Fibroblast of lung (primary cell): ENCODE measurements around the gene CD151. TPM values are rescaled to one million over a fixed set of nuclear protein-coding genes. Genes with fewer than 3 reads are reported as not detected.

Experiments
- DNase-seq, 2 donors: peaks; one replicate each; pipeline versions ENCODE4 v3.0.0 to v3.0.0-alpha.2; 2010; ENCODE audit warnings: low read depth in 2 of 2
- H2AFZ ChIP-seq: 2 replicates; pipeline ENCODE4 v1.5.1; 2012; ENCODE audit warnings: low read length, control low read depth, inconsistent platforms
- H3K27ac ChIP-seq: 2 replicates; pipeline ENCODE4 v1.5.1; 2011; ENCODE audit warnings: low read length, control low read depth; ENCODE audit not compliant: insufficient read depth
- H3K27me3 ChIP-seq: 2 replicates; pipeline ENCODE4 v1.5.1; 2011; ENCODE audit warnings: mild to moderate bottlenecking, low read length; ENCODE audit not compliant: control insufficient read depth, insufficient read depth
- H3K36me3 ChIP-seq: 2 replicates; pipeline ENCODE4 v1.5.1; 2011; ENCODE audit warnings: low read length; ENCODE audit not compliant: control insufficient read depth, insufficient read depth
- H3K4me1 ChIP-seq: 2 replicates; pipeline ENCODE4 v1.5.1; 2011; ENCODE audit warnings: low read length; ENCODE audit not compliant: control insufficient read depth, insufficient read depth; ENCODE audit errors: extremely low read depth
- H3K4me2 ChIP-seq: 2 replicates; pipeline ENCODE4 v1.5.1; 2011; ENCODE audit warnings: low read length, control low read depth; ENCODE audit not compliant: insufficient read depth; ENCODE audit errors: extremely low read depth
- H3K4me3 ChIP-seq, 4 experiments: fragments of 200-600 bp in 1 of 4; sonication (generic) in 1 of 4; replicated peaks in 1 of 4; 2 replicates each; pipeline ENCODE4 v1.5.1; 2011 to 2016; ENCODE audit warnings: low read length in 4 of 4, low read depth in 3 of 4, mild to moderate bottlenecking in 3 of 4, control low read depth in 2 of 4, inconsistent platforms in 1 of 4, mixed read lengths in 1 of 4; ENCODE audit not compliant: insufficient read depth in 1 of 4; ENCODE audit errors: control extremely low read depth in 1 of 4
- H3K79me2 ChIP-seq: 2 replicates; pipeline ENCODE4 v1.5.1; 2012; ENCODE audit warnings: mild to moderate bottlenecking, low read length, inconsistent platforms; ENCODE audit not compliant: control insufficient read depth, insufficient read depth
- H3K9ac ChIP-seq: 2 replicates; pipeline ENCODE4 v1.5.1; 2011; ENCODE audit warnings: mild to moderate bottlenecking, low read length, control low read depth; ENCODE audit not compliant: insufficient read depth
- H3K9me3 ChIP-seq: 2 replicates; pipeline ENCODE4 v1.5.1; 2012; ENCODE audit warnings: low read depth, low read length; ENCODE audit not compliant: control insufficient read depth, insufficient read depth
- H4K20me1 ChIP-seq: 2 replicates; pipeline ENCODE4 v1.5.1; 2011; ENCODE audit warnings: low read length; ENCODE audit not compliant: control insufficient read depth, insufficient read depth; ENCODE audit errors: extremely low read depth
- CTCF ChIP-seq, 2 donors: IDR thresholded peaks in 1 of 2; conservative IDR thresholded peaks in 1 of 2; 1 replicate in 1 of 2; 2 replicates in 1 of 2; pipeline ENCODE4 v1.5.1; 2011 to 2012; ENCODE audit warnings: low read length in 2 of 2, control low read depth in 1 of 2, inconsistent platforms in 1 of 2, low read depth in 1 of 2, mild to moderate bottlenecking in 1 of 2
- EZH2 ChIP-seq: IDR thresholded peaks from 2 replicates; pipeline ENCODE4 v1.5.1; 2012; ENCODE audit warnings: low read length, control low read depth, mild to moderate bottlenecking; ENCODE audit errors: missing control alignments
- polyA plus RNA-seq, 2 donors: library from polyadenylated mRNA; depleted of rRNA in 1 of 2; stranded (reverse) in 1 of 2; unstranded in 1 of 2; fragments of >200 nt; gene quantifications; 2 replicates each; pipeline ENCODE4 v1.2.1, GENCODE V29; 2011 to 2012; ENCODE audit warnings: missing spikeins in 1 of 2
- total RNA-seq: library from RNA; depleted of rRNA; stranded (reverse); fragments of >200 nt; gene quantifications from 2 replicates; pipeline ENCODE4 v1.2.1, GENCODE V29; 2014

CD151 gene
- total and polyA plus RNA-seq, 2 donors (not counting 1 experiment from before 2014, with no cell fraction given): 547 to 711 TPM

DNA sequence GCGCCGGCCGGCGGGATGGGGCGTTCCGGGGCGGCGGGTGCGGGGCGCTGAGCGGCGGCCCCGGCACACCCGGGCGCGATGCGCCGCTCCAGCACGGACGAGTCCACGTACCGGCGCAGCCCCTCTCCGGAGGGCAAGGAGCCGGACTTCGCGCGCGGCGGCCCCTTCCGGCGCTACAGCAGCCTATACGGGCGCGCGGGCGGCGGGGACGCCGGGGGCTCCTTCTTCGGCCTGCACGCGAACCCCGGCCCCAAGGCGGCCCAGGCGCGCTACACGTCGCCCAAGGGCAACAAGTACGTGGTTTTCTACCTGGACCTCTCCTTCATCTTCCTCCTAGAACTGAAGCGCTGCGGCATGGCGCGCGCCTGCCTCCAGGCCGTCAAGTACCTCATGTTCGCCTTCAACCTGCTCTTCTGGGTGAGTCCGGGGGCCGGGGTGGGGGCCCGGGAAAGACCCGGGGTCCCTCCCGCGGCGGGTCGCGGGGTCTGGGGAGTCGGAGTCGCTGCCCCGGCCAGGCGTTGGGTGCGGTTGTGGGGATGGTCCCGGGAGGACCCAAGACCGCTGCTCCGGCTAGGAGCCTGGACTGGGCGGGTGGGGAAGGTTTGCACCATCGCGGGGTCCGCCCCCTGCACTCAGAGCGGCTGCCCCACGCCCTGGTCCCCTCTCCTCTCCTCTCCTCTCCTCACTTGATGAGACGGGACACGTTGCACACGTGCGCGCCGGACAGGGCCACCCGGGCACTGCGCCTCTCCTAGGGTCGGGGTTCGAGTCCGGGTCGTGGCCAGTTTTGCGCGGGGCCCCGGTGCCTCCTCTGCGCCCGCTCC, 17.4 kb downstream of the CD151 start:
- Histone ChIP-seq H2AFZ (no peak overlapping the region), H3K36me3 (peaks cover 4% of the 10 kb centered on the region), H3K4me2 (peak overlapping the region; percentile 51), H3K9me3 (no peaks in the 10 kb centered on the region), H3K27me3 (no peaks in the 10 kb centered on the region), H3K27ac (no peak overlapping the region), H3K9ac (peak overlapping the region; percentile 16), H3K4me3 (peak overlapping the region; percentile 21 to 57 (median 38)), H4K20me1 (no peaks in the 10 kb centered on the region), H3K4me1 (peaks cover 34% of the 10 kb centered on the region), H3K79me2 (peaks cover 48% of the 10 kb centered on the region)
- TF ChIP-seq EZH2: no peak
- TF ChIP-seq CTCF (conservative IDR thresholded peaks at IDR 0.05 in 1 of 2, IDR thresholded peaks at IDR 0.05 in 1 of 2; ENCODE audit: low read depth in 1 of 2, low read length in 2 of 2): no peak
- DNase-seq: no peak

- Histone ChIP-seq H3K27ac (no peak overlapping the region), H3K9me3 (no peaks in the 10 kb centered on the region), H3K79me2 (peaks cover 39% of the 10 kb centered on the region), H3K36me3 (peaks cover 6% of the 10 kb centered on the region), H3K27me3 (no peaks in the 10 kb centered on the region), H3K4me1 (peaks cover 25% of the 10 kb centered on the region), H3K9ac (no peak overlapping the region), H3K4me3 (peak overlapping the region in 2 of 4 experiments; percentile 33 to 57), H2AFZ (no peak overlapping the region), H3K4me2 (peak overlapping the region; percentile 51), H4K20me1 (no peaks in the 10 kb centered on the region)
- TF ChIP-seq EZH2 (no peak), CTCF (conservative IDR thresholded peaks at IDR 0.05 in 1 of 2, IDR thresholded peaks at IDR 0.05 in 1 of 2; ENCODE audit: low read depth in 1 of 2, low read length in 2 of 2) (no peak)
- DNase-seq: no peak
Observed at GRCh38 chr11:850775-851763, 18.3 kb downstream of the CD151 start.

GRCh38 chr11:852762-853161, 20.0 kb downstream of the CD151 start:
- Histone ChIP-seq H3K4me2 (no peak overlapping the region), H3K79me2 (peaks cover 27% of the 10 kb centered on the region), H2AFZ (no peak overlapping the region), H4K20me1 (no peaks in the 10 kb centered on the region), H3K4me3 (no peak overlapping the region), H3K27me3 (no peaks in the 10 kb centered on the region), H3K36me3 (peaks cover 9% of the 10 kb centered on the region), H3K27ac (no peak overlapping the region), H3K9ac (no peak overlapping the region), H3K4me1 (peaks cover 15% of the 10 kb centered on the region), H3K9me3 (no peaks in the 10 kb centered on the region)
- no peak for DNase-seq
- no peak for TF ChIP-seq EZH2
- no peak for TF ChIP-seq CTCF (conservative IDR thresholded peaks at IDR 0.05 in 1 of 2, IDR thresholded peaks at IDR 0.05 in 1 of 2; ENCODE audit: low read depth in 1 of 2, low read length in 2 of 2)
